Stimulated activated CD8-positive, alpha-beta memory T cell treated with anti-CD3 and anti-CD28 coated beads, Interleukin-12 subunit alpha, Interleukin-12 subunit beta, amount 100 ng/mL, for 24 hours (primary cell): ENCODE results near the gene NSUN5.
"Not testable (repeated sequence)": the region's sequence is repeated elsewhere in the genome, so short reads cannot be mapped to it uniquely, and the experiment has no call there.

Experiments used
- DNase-seq: peaks from one replicate; pipeline ENCODE4 v3.0.0-alpha.2; 2020; ENCODE audit errors: extremely low read depth

NSUN5 gene

GRCh38 chr7:73297235-73297634 lies 11.4 kb downstream of the NSUN5 start:
- not testable (repeated sequence) for DNase-seq

- DNase-seq = not testable (repeated sequence)
Observed at GRCh38 chr7:73277210-73277609, 31.4 kb downstream of the NSUN5 start.

- DNase-seq = not testable (repeated sequence)
Observed at GRCh38 chr7:73267813-73268212, 40.8 kb downstream of the NSUN5 start.

- DNase-seq = not testable (repeated sequence)
Observed at GRCh38 chr7:73266719-73267368, 41.8 kb downstream of the NSUN5 start.

- not testable (repeated sequence) for DNase-seq
Observed at GRCh38 chr7:73262416-73262815, 46.2 kb downstream of the NSUN5 start.
